ENCODE data around the gene SEMA4A. TPM values are rescaled to one million over a fixed set of nuclear protein-coding genes. Genes with fewer than 3 reads are reported as not detected.
"Not testable (repeated sequence)": the region's sequence is repeated elsewhere in the genome, so short reads cannot be mapped to it uniquely, and the experiment has no call there.

SEMA4A gene
- total RNA-seq, 3 donors from 2014 or later = 1.4 to 21.5 (median 9.2) TPM

GRCh38 chr1:156172696-156173470 lies 19.5 kb downstream of the SEMA4A start:
- H3K9me3 ChIP-seq = no peaks in the 10 kb centered on the region
- H3K27ac ChIP-seq = no peak overlapping the region
- no peaks in the 10 kb centered on the region for H3K4me1 ChIP-seq
- TF ChIP-seq POLR2AphosphoS5 (IDR thresholded peaks at IDR 0.05) (no peak), POLR2A (IDR thresholded peaks at IDR 0.05) (no peak), CTCF (IDR thresholded peaks at IDR 0.05) (no peak)
- no peaks in the 10 kb centered on the region for H3K27me3 ChIP-seq
- H3K4me3 ChIP-seq = no peak overlapping the region
- intact Hi-C loops (cut with DNase I; ENCODE audit: low total_unique reads) = no loop called here
- H3K36me3 ChIP-seq = no peaks in the 10 kb centered on the region
- DNase-seq (ENCODE audit: low spot score in 2 of 2) = no peak

GRCh38 chr1:156176610-156177210 lies 23.3 kb downstream of the SEMA4A start:
- TF ChIP-seq POLR2A (IDR thresholded peaks at IDR 0.05) = no peak
- no peak for TF ChIP-seq CTCF (IDR thresholded peaks at IDR 0.05)
- TF ChIP-seq POLR2AphosphoS5 (IDR thresholded peaks at IDR 0.05) = no peak
- H3K36me3 ChIP-seq = no peaks in the 10 kb centered on the region
- no peak for DNase-seq (ENCODE audit: low spot score in 2 of 2)
- no peaks in the 10 kb centered on the region for H3K9me3 ChIP-seq
- H3K4me3 ChIP-seq = no peak overlapping the region
- H3K4me1 ChIP-seq = no peaks in the 10 kb centered on the region
- H3K27ac ChIP-seq = no peak overlapping the region
- no peaks in the 10 kb centered on the region for H3K27me3 ChIP-seq
- intact Hi-C loops (cut with DNase I; ENCODE audit: low total_unique reads) = no loop called here

- TF ChIP-seq POLR2A (IDR thresholded peaks at IDR 0.05) = no peak
- no peak for TF ChIP-seq CTCF (IDR thresholded peaks at IDR 0.05)
- no peak for TF ChIP-seq POLR2AphosphoS5 (IDR thresholded peaks at IDR 0.05)
- H3K27ac ChIP-seq = no peak overlapping the region
- no peak for DNase-seq (ENCODE audit: low spot score in 2 of 2)
- no peaks in the 10 kb centered on the region for H3K9me3 ChIP-seq
- H3K27me3 ChIP-seq = no peaks in the 10 kb centered on the region
- no peak overlapping the region for H3K4me3 ChIP-seq
- no peaks in the 10 kb centered on the region for H3K4me1 ChIP-seq
- H3K36me3 ChIP-seq = no peaks in the 10 kb centered on the region
- intact Hi-C loops (cut with DNase I; ENCODE audit: low total_unique reads) = no loop called here
These were observed 24.7 kb downstream of the SEMA4A start for GRCh38 chr1:156177919-156178654.

- intact Hi-C loops (cut with DNase I; ENCODE audit: low total_unique reads) = no loop called here
- H3K27me3 ChIP-seq = no peaks in the 10 kb centered on the region
- no peaks in the 10 kb centered on the region for H3K36me3 ChIP-seq
- DNase-seq (ENCODE audit: low spot score in 2 of 2) = no peak
- TF ChIP-seq POLR2A (IDR thresholded peaks at IDR 0.05) = no peak
- TF ChIP-seq CTCF (IDR thresholded peaks at IDR 0.05) = no peak
- no peak for TF ChIP-seq POLR2AphosphoS5 (IDR thresholded peaks at IDR 0.05)
- H3K4me1 ChIP-seq = no peaks in the 10 kb centered on the region
- H3K4me3 ChIP-seq = no peak overlapping the region
- no peak overlapping the region for H3K27ac ChIP-seq
- no peaks in the 10 kb centered on the region for H3K9me3 ChIP-seq
These were observed 27.1 kb downstream of the SEMA4A start for GRCh38 chr1:156180471-156180870.

- intact Hi-C loops (cut with DNase I; ENCODE audit: low total_unique reads); DNase-seq (ENCODE audit: low spot score in 2 of 2); H3K36me3 ChIP-seq; H3K4me3 ChIP-seq; H3K27ac ChIP-seq; H3K4me1 ChIP-seq; H3K27me3 ChIP-seq; H3K9me3 ChIP-seq: not testable (repeated sequence)
These were observed 28.1 kb downstream of the SEMA4A start for GRCh38 chr1:156181391-156181924.

GRCh38 chr1:156182010-156182779 lies 28.8 kb downstream of the SEMA4A start:
- intact Hi-C loops (cut with DNase I; ENCODE audit: low total_unique reads); DNase-seq (ENCODE audit: low spot score in 2 of 2); H3K36me3 ChIP-seq; H3K4me3 ChIP-seq; H3K27ac ChIP-seq; H3K9me3 ChIP-seq; H3K27me3 ChIP-seq; H3K4me1 ChIP-seq: not testable (repeated sequence)

- H3K4me1 ChIP-seq; H3K27ac ChIP-seq; intact Hi-C loops (cut with DNase I; ENCODE audit: low total_unique reads); DNase-seq (ENCODE audit: low spot score in 2 of 2); H3K36me3 ChIP-seq; H3K27me3 ChIP-seq; H3K4me3 ChIP-seq; H3K9me3 ChIP-seq: not testable (repeated sequence)
These were observed 33.2 kb downstream of the SEMA4A start for GRCh38 chr1:156186347-156187177.
